Right lobe of liver (tissue), 6 donors: Measurements from ENCODE around the gene UXS1. TPM values are rescaled to one million over a fixed set of nuclear protein-coding genes. Genes with fewer than 3 reads are reported as not detected.
"Not testable (repeated sequence)": the region's sequence is repeated elsewhere in the genome, so short reads cannot be mapped to it uniquely, and the experiment has no call there.

Source experiments
- ATAC-seq, 4 donors: fragments of 200-7000 bp; cut with Tn5 transposase; one replicate each; pipeline ENCODE4 v1.9.1; 2020; ENCODE audit warnings: mild to moderate bottlenecking in 4 of 4, moderate library complexity in 4 of 4
- DNase-seq, 3 donors: peaks; one replicate each; pipeline ENCODE4 v3.0.0-alpha.2; 2020
- H3K27ac ChIP-seq, 3 donors: fragments of 200-600 bp; one replicate each; pipeline ENCODE4 v1.8.0; 2022
- H3K27me3 ChIP-seq, 2 donors: fragments of 200-600 bp; one replicate each; pipeline ENCODE4 v1.8.0; 2022
- H3K36me3 ChIP-seq, 4 donors: fragments of 200-600 bp; sonication (generic) in 1 of 4; one replicate each; pipeline versions ENCODE4 v1.5.1 to v1.8.0; 2017 to 2022; ENCODE audit warnings: control low read depth in 1 of 4
- H3K4me1 ChIP-seq, 4 donors: fragments of 200-600 bp; sonication (generic) in 1 of 4; one replicate each; pipeline versions ENCODE4 v1.5.1 to v1.8.0; 2017 to 2022; ENCODE audit warnings: control low read depth in 1 of 4
- H3K4me3 ChIP-seq, 3 donors: fragments of 200-600 bp; one replicate each; pipeline ENCODE4 v1.8.0; 2022
- H3K9me3 ChIP-seq, 4 donors: fragments of 200-600 bp; sonication (generic) in 1 of 4; one replicate each; pipeline versions ENCODE4 v1.5.1 to v1.8.0; 2017 to 2022; ENCODE audit warnings: control low read depth in 1 of 4
- CTCF ChIP-seq, 4 donors: fragments of 200-600 bp in 3 of 4; fragments of 450-650 bp in 1 of 4; IDR thresholded peaks; one replicate each; pipeline versions ENCODE4 v1.5.1 to v1.8.0; 2016 to 2022; ENCODE audit warnings: antibody characterized with exemption in 4 of 4, mild to moderate bottlenecking in 2 of 4
- POLR2A ChIP-seq: fragments of 450-650 bp; IDR thresholded peaks from one replicate; pipeline ENCODE4 v1.6.1; 2017; ENCODE audit warnings: antibody characterized with exemption, mild to moderate bottlenecking
- WGBS: methylation state at CpG from one replicate; pipeline ENCODE4 v1.1.6; 2018; ENCODE audit warnings: low coverage, low lambda C conversion rate; ENCODE audit not compliant: insufficient coverage; ENCODE audit errors: missing lambda C conversion rate; 5-methylcytosine and 5-hydroxymethylcytosine counted together
- intact Hi-C, 2 donors: fragments of 100-400 bp; cut with DNase I; formaldehyde crosslinking; loops; one replicate each; pipeline versions ENCODE4 v1.11.2 to v1.14.1; 2022
- total RNA-seq, 6 experiments: library from RNA; depleted of rRNA in 2 of 6; stranded (reverse); fragments of >200 nt in 2 of 6; fragmentation: NEBNext Ultra II Directional in 3 of 6; extraction: Animal tissue kit (Norgen Biotek cat#: 25700) in 3 of 6; gene quantifications; one replicate each; pipeline versions ENCODE4 v1.1.0 to v1.2.4, GENCODE V29; 2016 to 2023
- donor health status: DM: no; HTN: yes; CAD: no.
- donor health status: DM: no; HTN: no; CAD: no.
- donor health status: DM: no; HTN: no; CAD: no.
- donor health status: DM: no; HTN: yes; CAD: no.
- donor health status: DM: no; HTN: yes; CAD: no.

Gene UXS1
- total RNA-seq, 6 experiments from 2014 or later, result 8.2 to 56.2 (median 14.0) TPM

DNA sequence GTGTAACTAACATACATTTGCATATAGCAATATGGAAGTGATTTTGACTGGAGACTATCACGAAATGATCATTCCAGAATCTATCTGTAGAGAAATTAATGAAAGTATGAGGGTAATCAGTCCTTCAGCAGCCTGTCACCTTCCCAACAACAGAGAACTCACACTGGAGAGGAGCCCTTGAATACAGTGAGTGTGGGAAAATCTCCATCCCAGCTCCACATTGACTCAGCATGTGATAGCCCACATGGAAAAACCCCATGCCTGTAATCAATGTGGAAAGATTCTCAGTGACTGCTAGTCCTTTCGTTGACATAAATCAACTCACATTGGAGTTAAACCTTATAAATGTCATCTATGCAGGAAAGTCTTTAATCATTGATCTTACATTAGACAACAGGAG lies 13.1 kb upstream of the UXS1 start:
- Histone ChIP-seq H3K36me3 (no peaks in the 10 kb centered on the region), H3K4me3 (no peak overlapping the region), H3K9me3 (no peaks in the 10 kb centered on the region), H3K27me3 (no peaks in the 10 kb centered on the region), H3K27ac (no peak overlapping the region), H3K4me1 (no peaks in the 10 kb centered on the region)
- ATAC-seq (no peak), DNase-seq (no peak)
- 54% methylated on average over 2 of the region's 2 CpGs for WGBS
- TF ChIP-seq POLR2A (no peak), CTCF (IDR thresholded peaks at IDR 0.05) (no peak)
- intact Hi-C loops, result no loop called here

- H3K4me1 ChIP-seq, result no peaks in the 10 kb centered on the region
- DNase-seq, result no peak
- no peak overlapping the region for H3K27ac ChIP-seq
- no peaks in the 10 kb centered on the region for H3K9me3 ChIP-seq
- ATAC-seq, result no peak
- intact Hi-C loops, result no loop called here
- H3K36me3 ChIP-seq, result no peaks in the 10 kb centered on the region
- no peak for TF ChIP-seq POLR2A
- no peak for TF ChIP-seq CTCF (IDR thresholded peaks at IDR 0.05)
- H3K27me3 ChIP-seq, result no peaks in the 10 kb centered on the region
- H3K4me3 ChIP-seq, result no peak overlapping the region
- WGBS, result 63% methylated on average over 4 of the region's 5 CpGs
Observed at GRCh38 chr2:106205488-106205887, 11.4 kb upstream of the UXS1 start.

DNA sequence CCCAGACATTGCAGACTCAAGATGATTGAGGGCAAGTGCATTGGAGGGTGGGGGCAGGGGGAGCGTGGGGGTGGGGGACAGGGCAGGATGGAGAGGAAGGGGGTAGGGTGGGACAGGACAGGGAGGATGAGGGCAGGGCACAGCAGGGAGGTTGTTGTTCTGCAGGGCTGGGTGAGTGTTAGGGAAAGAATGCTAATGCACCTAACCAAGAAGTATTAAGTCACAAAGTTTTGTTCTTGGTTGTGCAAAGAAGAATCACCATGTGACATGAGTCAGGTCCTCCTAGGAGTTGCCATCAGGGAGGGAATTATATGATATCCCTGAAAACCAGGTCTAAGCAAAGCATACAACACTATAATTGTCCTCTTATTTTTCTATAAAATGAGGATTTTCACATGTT lies 10.4 kb upstream of the UXS1 start:
- ATAC-seq, H3K4me3 ChIP-seq, H3K27ac ChIP-seq, H3K4me1 ChIP-seq, H3K36me3 ChIP-seq, DNase-seq, H3K9me3 ChIP-seq, intact Hi-C loops, H3K27me3 ChIP-seq: not testable (repeated sequence)
- 60% methylated on average over 1 of the region's 1 CpG for WGBS

DNA sequence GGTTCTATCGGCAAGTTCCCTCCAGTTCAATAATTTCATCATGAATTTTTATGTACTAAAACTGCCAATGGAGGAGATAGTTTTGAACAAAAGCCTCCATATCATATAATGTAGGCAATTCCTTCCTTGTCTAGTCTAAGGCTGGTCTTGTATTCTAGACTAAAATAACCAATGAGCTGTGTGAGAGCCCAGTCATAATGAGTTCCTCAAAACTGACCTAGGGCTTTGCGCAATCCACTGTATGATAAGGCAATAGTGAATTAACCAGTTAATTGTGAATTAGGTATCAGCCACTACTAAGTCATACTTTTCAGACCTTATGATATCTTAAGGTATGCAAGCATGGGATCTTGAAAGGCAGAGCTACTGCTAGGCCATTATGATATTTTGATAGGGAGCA lies 7.6 kb upstream of the UXS1 start:
- no peak overlapping the region for H3K27ac ChIP-seq
- no peaks in the 10 kb centered on the region for H3K4me1 ChIP-seq
- WGBS, result 55% methylated on average over 2 of the region's 2 CpGs
- no peaks in the 10 kb centered on the region for H3K9me3 ChIP-seq
- intact Hi-C loops, result no loop called here
- TF ChIP-seq POLR2A (no peak), CTCF (IDR thresholded peaks at IDR 0.05) (no peak)
- no peak overlapping the region for H3K4me3 ChIP-seq
- no peaks in the 10 kb centered on the region for H3K36me3 ChIP-seq
- ATAC-seq (no peak), DNase-seq (no peak)
- no peaks in the 10 kb centered on the region for H3K27me3 ChIP-seq

DNA sequence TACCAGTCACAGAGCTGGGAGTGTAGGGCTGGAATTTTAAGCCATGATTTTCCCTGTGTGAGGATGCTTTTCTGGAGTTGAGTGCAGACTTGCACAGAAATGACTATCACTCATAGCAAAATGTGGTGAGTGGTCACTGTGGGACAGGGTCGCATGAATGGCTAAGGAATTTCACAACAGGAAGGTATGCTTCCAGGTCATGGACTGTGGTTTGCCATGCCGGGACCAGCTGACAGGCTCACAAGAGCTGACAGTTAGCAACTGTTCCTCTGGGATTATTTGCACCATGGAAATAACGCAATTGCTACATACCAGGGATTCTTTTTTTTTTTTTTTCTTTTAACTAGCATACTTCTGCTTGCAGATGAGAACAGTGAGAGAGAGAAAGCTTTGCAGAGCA lies 3.8 kb upstream of the UXS1 start:
- TF ChIP-seq POLR2A, result no peak
- no peak for TF ChIP-seq CTCF (IDR thresholded peaks at IDR 0.05)
- H3K4me3 ChIP-seq, result no peak overlapping the region
- H3K4me1 ChIP-seq, result peaks cover 0 to 7% (median 1%) of the 10 kb centered on the region in 4 donors
- no peaks in the 10 kb centered on the region for H3K9me3 ChIP-seq
- no peak for ATAC-seq
- intact Hi-C loops, result no loop called here
- no peak overlapping the region for H3K27ac ChIP-seq
- H3K36me3 ChIP-seq, result no peaks in the 10 kb centered on the region
- no peaks in the 10 kb centered on the region for H3K27me3 ChIP-seq
- WGBS, result 17% methylated on average over 3 of the region's 3 CpGs
- DNase-seq, result no peak
